ENCODE measurements around the gene THOC6.
"Not testable (repeated sequence)": the region's sequence is repeated elsewhere in the genome, so short reads cannot be mapped to it uniquely, and the experiment has no call there.

Gene THOC6

GRCh38 chr16:3044708-3045107 is 20.9 kb downstream of the THOC6 start:
- Histone ChIP-seq H3K27ac (ENCODE audit: low read depth, low read length) (no peak overlapping the region), H3K9ac (ENCODE audit: low read depth in 1 of 2, low read length in 2 of 2) (no peak overlapping the region), H3K4me1 (ENCODE audit: control insufficient read depth in 1 of 2, insufficient read depth in 2 of 2, low read length in 2 of 2) (peaks cover 0 to 3% of the 10 kb centered on the region in 2 donors), H3K4me3 (ENCODE audit: low read depth in 1 of 2, low read length in 2 of 2) (no peak overlapping the region), H3K27me3 (ENCODE audit: control insufficient read depth in 1 of 2, insufficient read depth in 2 of 2, low read length in 2 of 2) (peaks cover 34 to 40% of the 10 kb centered on the region in 2 donors), H3K9me3 (ENCODE audit: control insufficient read depth in 1 of 2, low read length in 2 of 2) (no peaks in the 10 kb centered on the region), H3K36me3 (ENCODE audit: control insufficient read depth in 1 of 2, insufficient read depth in 2 of 2, low read length in 2 of 2) (no peaks in the 10 kb centered on the region)

GRCh38 chr16:3045758-3046640 is 22.2 kb downstream of the THOC6 start, which contains the start of gene MMP25:
MMP25 (plus strand) TSS chr16:3046561; CDS start chr16:3046918, 357 bp downstream.
- H3K4me1 ChIP-seq (ENCODE audit: control insufficient read depth in 1 of 2, insufficient read depth in 2 of 2, low read length in 2 of 2) = peaks cover 0 to 3% of the 10 kb centered on the region in 2 donors
- H3K36me3 ChIP-seq (ENCODE audit: control insufficient read depth in 1 of 2, insufficient read depth in 2 of 2, low read length in 2 of 2) = no peaks in the 10 kb centered on the region
- H3K9ac ChIP-seq (ENCODE audit: low read depth in 1 of 2, low read length in 2 of 2) = no peak within 1 kb of the TSS
- no peaks in the 10 kb centered on the region for H3K9me3 ChIP-seq (ENCODE audit: control insufficient read depth in 1 of 2, low read length in 2 of 2)
- peak within 1 kb of the TSS; percentile 52 to 53 for H3K4me3 ChIP-seq (ENCODE audit: low read depth in 1 of 2, low read length in 2 of 2)
- H3K27ac ChIP-seq (ENCODE audit: low read depth, low read length) = no peak within 1 kb of the TSS
- peaks cover 38 to 44% of the 10 kb centered on the region in 2 donors for H3K27me3 ChIP-seq (ENCODE audit: control insufficient read depth in 1 of 2, insufficient read depth in 2 of 2, low read length in 2 of 2)

- Histone ChIP-seq H3K27me3 (ENCODE audit: control insufficient read depth in 1 of 2, insufficient read depth in 2 of 2, low read length in 2 of 2) (peaks cover 38 to 44% of the 10 kb centered on the region in 2 donors), H3K4me1 (ENCODE audit: control insufficient read depth in 1 of 2, insufficient read depth in 2 of 2, low read length in 2 of 2) (peaks cover 0 to 3% of the 10 kb centered on the region in 2 donors), H3K36me3 (ENCODE audit: control insufficient read depth in 1 of 2, insufficient read depth in 2 of 2, low read length in 2 of 2) (no peaks in the 10 kb centered on the region), H3K4me3 (ENCODE audit: low read depth in 1 of 2, low read length in 2 of 2) (peak overlapping the region in 1 of 2 donors; percentile 53), H3K27ac (ENCODE audit: low read depth, low read length) (no peak overlapping the region), H3K9me3 (ENCODE audit: control insufficient read depth in 1 of 2, low read length in 2 of 2) (no peaks in the 10 kb centered on the region), H3K9ac (ENCODE audit: low read depth in 1 of 2, low read length in 2 of 2) (no peak overlapping the region)
Observed at GRCh38 chr16:3046641-3047386, 23.0 kb downstream of the THOC6 start.

GRCh38 chr16:3047387-3047720 is 23.5 kb downstream of the THOC6 start:
- Histone ChIP-seq H3K9me3 (ENCODE audit: control insufficient read depth in 1 of 2, low read length in 2 of 2) (no peaks in the 10 kb centered on the region), H3K9ac (ENCODE audit: low read depth in 1 of 2, low read length in 2 of 2) (no peak overlapping the region), H3K4me3 (ENCODE audit: low read depth in 1 of 2, low read length in 2 of 2) (no peak overlapping the region), H3K36me3 (ENCODE audit: control insufficient read depth in 1 of 2, insufficient read depth in 2 of 2, low read length in 2 of 2) (no peaks in the 10 kb centered on the region), H3K4me1 (ENCODE audit: control insufficient read depth in 1 of 2, insufficient read depth in 2 of 2, low read length in 2 of 2) (peaks cover 0 to 3% of the 10 kb centered on the region in 2 donors), H3K27ac (ENCODE audit: low read depth, low read length) (no peak overlapping the region), H3K27me3 (ENCODE audit: control insufficient read depth in 1 of 2, insufficient read depth in 2 of 2, low read length in 2 of 2) (peaks cover 38 to 44% of the 10 kb centered on the region in 2 donors)

GRCh38 chr16:3049921-3050481 is 26.2 kb downstream of the THOC6 start:
- peaks cover 0 to 14% of the 10 kb centered on the region in 2 donors for H3K4me1 ChIP-seq (ENCODE audit: control insufficient read depth in 1 of 2, insufficient read depth in 2 of 2, low read length in 2 of 2)
- H3K36me3 ChIP-seq (ENCODE audit: control insufficient read depth in 1 of 2, insufficient read depth in 2 of 2, low read length in 2 of 2) = peaks cover 0 to 5% of the 10 kb centered on the region in 2 donors
- no peak overlapping the region for H3K9ac ChIP-seq (ENCODE audit: low read depth in 1 of 2, low read length in 2 of 2)
- peaks cover 30 to 35% of the 10 kb centered on the region in 2 donors for H3K27me3 ChIP-seq (ENCODE audit: control insufficient read depth in 1 of 2, insufficient read depth in 2 of 2, low read length in 2 of 2)
- H3K9me3 ChIP-seq (ENCODE audit: control insufficient read depth in 1 of 2, low read length in 2 of 2) = no peaks in the 10 kb centered on the region
- H3K4me3 ChIP-seq (ENCODE audit: low read depth in 1 of 2, low read length in 2 of 2) = no peak overlapping the region
- H3K27ac ChIP-seq (ENCODE audit: low read depth, low read length) = no peak overlapping the region

GRCh38 chr16:3050487-3050886 is 26.7 kb downstream of the THOC6 start:
- no peak overlapping the region for H3K27ac ChIP-seq (ENCODE audit: low read depth, low read length)
- H3K4me1 ChIP-seq (ENCODE audit: control insufficient read depth in 1 of 2, insufficient read depth in 2 of 2, low read length in 2 of 2) = peaks cover 0 to 16% of the 10 kb centered on the region in 2 donors
- H3K4me3 ChIP-seq (ENCODE audit: low read depth in 1 of 2, low read length in 2 of 2) = no peak overlapping the region
- peaks cover 0 to 5% of the 10 kb centered on the region in 2 donors for H3K36me3 ChIP-seq (ENCODE audit: control insufficient read depth in 1 of 2, insufficient read depth in 2 of 2, low read length in 2 of 2)
- H3K27me3 ChIP-seq (ENCODE audit: control insufficient read depth in 1 of 2, insufficient read depth in 2 of 2, low read length in 2 of 2) = peaks cover 30 to 35% of the 10 kb centered on the region in 2 donors
- no peak overlapping the region for H3K9ac ChIP-seq (ENCODE audit: low read depth in 1 of 2, low read length in 2 of 2)
- H3K9me3 ChIP-seq (ENCODE audit: control insufficient read depth in 1 of 2, low read length in 2 of 2) = no peaks in the 10 kb centered on the region

- H3K4me1 ChIP-seq (ENCODE audit: control insufficient read depth in 1 of 2, insufficient read depth in 2 of 2, low read length in 2 of 2) = peaks cover 0 to 13% of the 10 kb centered on the region in 2 donors
- no peak overlapping the region for H3K27ac ChIP-seq (ENCODE audit: low read depth, low read length)
- H3K36me3 ChIP-seq (ENCODE audit: control insufficient read depth in 1 of 2, insufficient read depth in 2 of 2, low read length in 2 of 2) = peaks cover 0 to 5% of the 10 kb centered on the region in 2 donors
- H3K9ac ChIP-seq (ENCODE audit: low read depth in 1 of 2, low read length in 2 of 2) = no peak overlapping the region
- H3K9me3 ChIP-seq (ENCODE audit: control insufficient read depth in 1 of 2, low read length in 2 of 2) = no peaks in the 10 kb centered on the region
- H3K27me3 ChIP-seq (ENCODE audit: control insufficient read depth in 1 of 2, insufficient read depth in 2 of 2, low read length in 2 of 2) = peaks cover 30% of the 10 kb centered on the region in 2 donors
- H3K4me3 ChIP-seq (ENCODE audit: low read depth in 1 of 2, low read length in 2 of 2) = no peak overlapping the region
Observed at GRCh38 chr16:3051009-3051408, 27.2 kb downstream of the THOC6 start.

DNA sequence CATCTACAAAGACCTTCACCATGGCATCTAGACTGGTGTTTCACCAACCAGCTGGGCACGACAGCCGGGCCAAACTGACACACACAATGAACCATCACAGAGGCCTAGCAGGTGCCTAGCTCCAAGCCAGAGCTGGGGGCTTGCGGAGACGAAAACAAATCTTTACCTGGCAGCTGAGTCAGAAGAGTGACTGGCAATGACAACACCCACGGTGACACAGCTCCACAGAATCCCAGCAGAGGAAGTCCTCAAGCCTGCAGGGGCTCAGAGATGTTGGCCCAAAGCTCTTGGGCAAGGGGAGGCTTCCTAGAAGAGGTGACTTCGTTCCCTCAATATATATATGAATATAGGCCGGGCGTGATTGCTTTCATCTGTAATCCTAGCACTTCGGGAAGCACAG is 27.7 kb downstream of the THOC6 start:
- H3K9ac ChIP-seq (ENCODE audit: low read depth in 1 of 2, low read length in 2 of 2) = no peak overlapping the region
- peaks cover 0 to 13% of the 10 kb centered on the region in 2 donors for H3K4me1 ChIP-seq (ENCODE audit: control insufficient read depth in 1 of 2, insufficient read depth in 2 of 2, low read length in 2 of 2)
- H3K27me3 ChIP-seq (ENCODE audit: control insufficient read depth in 1 of 2, insufficient read depth in 2 of 2, low read length in 2 of 2) = peaks cover 27 to 30% of the 10 kb centered on the region in 2 donors
- H3K36me3 ChIP-seq (ENCODE audit: control insufficient read depth in 1 of 2, insufficient read depth in 2 of 2, low read length in 2 of 2) = peaks cover 0 to 5% of the 10 kb centered on the region in 2 donors
- no peak overlapping the region for H3K27ac ChIP-seq (ENCODE audit: low read depth, low read length)
- no peak overlapping the region for H3K4me3 ChIP-seq (ENCODE audit: low read depth in 1 of 2, low read length in 2 of 2)
- H3K9me3 ChIP-seq (ENCODE audit: control insufficient read depth in 1 of 2, low read length in 2 of 2) = no peaks in the 10 kb centered on the region

DNA sequence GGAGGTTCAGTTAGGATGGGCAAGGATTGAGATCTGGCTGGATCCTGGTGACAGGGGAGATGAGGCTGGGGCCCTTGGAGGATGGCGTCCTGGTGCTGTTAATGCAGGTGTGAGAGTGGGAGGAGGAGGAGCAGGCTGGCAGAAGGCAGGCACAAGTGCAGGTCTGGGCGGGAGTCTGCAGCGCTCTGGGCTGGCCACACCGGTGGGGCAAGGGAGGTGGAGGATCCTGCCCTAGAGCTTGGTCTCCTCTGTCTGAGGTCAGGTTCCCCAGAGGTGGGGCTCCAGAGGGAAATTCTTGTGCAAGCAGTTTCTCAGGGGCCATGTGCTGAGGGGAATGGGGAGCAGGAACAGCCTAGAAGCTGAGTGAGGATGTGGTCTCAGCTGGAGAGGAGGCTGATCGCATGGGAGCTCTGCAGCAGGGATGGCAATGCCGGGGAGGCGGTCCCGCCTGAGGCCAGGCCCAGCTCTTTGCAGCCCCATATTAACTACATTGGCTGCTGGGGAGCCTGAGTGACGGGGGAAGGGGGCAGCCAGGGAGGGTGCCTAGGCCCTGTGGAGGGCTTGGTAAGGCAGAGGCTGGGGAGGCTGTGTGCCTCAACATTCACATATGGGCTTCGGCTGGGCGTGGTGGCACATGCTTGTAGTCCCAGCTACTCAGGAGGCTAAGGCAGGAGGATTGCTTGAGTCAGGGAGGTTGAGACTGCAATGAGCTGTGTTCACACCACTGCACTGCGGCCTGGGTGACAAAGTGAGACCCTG is 28.9 kb downstream of the THOC6 start:
- H3K27me3 ChIP-seq (ENCODE audit: control insufficient read depth in 1 of 2, insufficient read depth in 2 of 2, low read length in 2 of 2) = peaks cover 21 to 23% of the 10 kb centered on the region in 2 donors
- H3K9ac ChIP-seq (ENCODE audit: low read depth in 1 of 2, low read length in 2 of 2); H3K4me3 ChIP-seq (ENCODE audit: low read depth in 1 of 2, low read length in 2 of 2); H3K27ac ChIP-seq (ENCODE audit: low read depth, low read length); H3K36me3 ChIP-seq (ENCODE audit: control insufficient read depth in 1 of 2, insufficient read depth in 2 of 2, low read length in 2 of 2); H3K9me3 ChIP-seq (ENCODE audit: control insufficient read depth in 1 of 2, low read length in 2 of 2): not testable (repeated sequence)
- peaks cover 0 to 13% of the 10 kb centered on the region in 2 donors for H3K4me1 ChIP-seq (ENCODE audit: control insufficient read depth in 1 of 2, insufficient read depth in 2 of 2, low read length in 2 of 2)

Data from duodenal mucosa (tissue), 2 donors.